Mucosa of descending colon (tissue), 3 donors: ENCODE results near the gene SYNDIG1. TPM values are rescaled to one million over a fixed set of nuclear protein-coding genes. Genes with fewer than 3 reads are reported as not detected.

Source experiments
- ATAC-seq: fragments of 200-7000 bp; cut with Tn5 transposase; one replicate; pipeline ENCODE4 v1.9.1; 2020; ENCODE audit warnings: mild to moderate bottlenecking, moderate library complexity
- DNase-seq, 3 donors: peaks; one replicate each; pipeline ENCODE4 v3.0.0-alpha.2; 2020
- H3K36me3 ChIP-seq: fragments of 200-600 bp; one replicate; pipeline ENCODE4 v1.8.0; 2021; ENCODE audit warnings: low read depth, mild to moderate bottlenecking
- H3K4me1 ChIP-seq: fragments of 200-600 bp; one replicate; pipeline ENCODE4 v1.8.0; 2021; ENCODE audit warnings: low read depth, mild to moderate bottlenecking
- H3K4me3 ChIP-seq: fragments of 200-600 bp; one replicate; pipeline ENCODE4 v1.8.0; 2021; ENCODE audit warnings: mild to moderate bottlenecking
- H3K9me3 ChIP-seq: fragments of 200-600 bp; one replicate; pipeline ENCODE4 v1.8.0; 2021; ENCODE audit warnings: mild to moderate bottlenecking
- intact Hi-C, 2 donors: fragments of 100-400 bp; cut with DNase I in 1 of 2; cut with micrococcal nuclease in 1 of 2; formaldehyde crosslinking; loops; one replicate each; pipeline versions ENCODE4 v1.11.0 to v1.11.1; 2022; cut with DNase I, micrococcal nuclease
- total RNA-seq, 3 donors: library from RNA; stranded (reverse); fragmentation: NEBNext Ultra II Directional in 2 of 3; extraction: Animal tissue kit (Norgen Biotek cat#: 25700) in 2 of 3; gene quantifications; one replicate each; pipeline versions ENCODE4 v1.2.1 to v1.2.4, GENCODE V29; 2021 to 2023
- TF ChIP-seq, protein P1 (sequence below): fragments of 200-600 bp; IDR thresholded peaks from one replicate; pipeline ENCODE4 v1.8.0; 2022; ENCODE audit warnings: antibody characterized with exemption, mild to moderate bottlenecking
- donor health status: DM: no; HTN: no; CAD: no; lungs with moderate emphysema.
- donor health status: DM: no; HTN: no; CAD: no.
- donor health status: DM: no; HTN: yes; CAD: no.

The SYNDIG1 gene
- total RNA-seq, 3 donors from 2014 or later, result 0.12 to 0.46 (median 0.35) TPM

DNA sequence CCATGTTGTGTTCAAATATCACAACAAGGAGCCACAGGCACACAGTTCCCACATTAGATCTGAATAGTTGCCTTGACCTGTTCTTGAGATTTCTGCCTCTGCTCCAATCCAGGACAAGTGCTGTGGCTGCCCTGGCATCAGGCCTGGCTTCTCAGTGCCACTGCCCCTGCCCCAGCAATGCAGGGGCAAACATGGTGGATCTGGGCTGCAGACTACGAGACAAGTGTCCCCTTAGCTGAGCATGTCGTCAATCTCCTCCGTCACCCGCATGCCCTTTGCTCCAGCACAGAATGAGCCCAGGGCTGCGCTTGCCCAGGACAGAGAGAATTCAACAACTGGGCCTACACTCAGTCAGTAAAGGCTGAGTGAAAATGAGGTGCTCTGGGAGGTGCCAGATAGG, 201.6 kb downstream of the SYNDIG1 start:
- H3K4me3 ChIP-seq, result no peak overlapping the region
- ATAC-seq (no peak), DNase-seq (peak in 1 of 3 donors; percentile 19)
- H3K9me3 ChIP-seq, result no peaks in the 10 kb centered on the region
- H3K4me1 ChIP-seq, result no peaks in the 10 kb centered on the region
- intact Hi-C loops, result no loop called here
- no peaks in the 10 kb centered on the region for H3K36me3 ChIP-seq
- TF ChIP-seq, protein P1, sequence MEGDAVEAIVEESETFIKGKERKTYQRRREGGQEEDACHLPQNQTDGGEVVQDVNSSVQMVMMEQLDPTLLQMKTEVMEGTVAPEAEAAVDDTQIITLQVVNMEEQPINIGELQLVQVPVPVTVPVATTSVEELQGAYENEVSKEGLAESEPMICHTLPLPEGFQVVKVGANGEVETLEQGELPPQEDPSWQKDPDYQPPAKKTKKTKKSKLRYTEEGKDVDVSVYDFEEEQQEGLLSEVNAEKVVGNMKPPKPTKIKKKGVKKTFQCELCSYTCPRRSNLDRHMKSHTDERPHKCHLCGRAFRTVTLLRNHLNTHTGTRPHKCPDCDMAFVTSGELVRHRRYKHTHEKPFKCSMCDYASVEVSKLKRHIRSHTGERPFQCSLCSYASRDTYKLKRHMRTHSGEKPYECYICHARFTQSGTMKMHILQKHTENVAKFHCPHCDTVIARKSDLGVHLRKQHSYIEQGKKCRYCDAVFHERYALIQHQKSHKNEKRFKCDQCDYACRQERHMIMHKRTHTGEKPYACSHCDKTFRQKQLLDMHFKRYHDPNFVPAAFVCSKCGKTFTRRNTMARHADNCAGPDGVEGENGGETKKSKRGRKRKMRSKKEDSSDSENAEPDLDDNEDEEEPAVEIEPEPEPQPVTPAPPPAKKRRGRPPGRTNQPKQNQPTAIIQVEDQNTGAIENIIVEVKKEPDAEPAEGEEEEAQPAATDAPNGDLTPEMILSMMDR, result no peak

DNA sequence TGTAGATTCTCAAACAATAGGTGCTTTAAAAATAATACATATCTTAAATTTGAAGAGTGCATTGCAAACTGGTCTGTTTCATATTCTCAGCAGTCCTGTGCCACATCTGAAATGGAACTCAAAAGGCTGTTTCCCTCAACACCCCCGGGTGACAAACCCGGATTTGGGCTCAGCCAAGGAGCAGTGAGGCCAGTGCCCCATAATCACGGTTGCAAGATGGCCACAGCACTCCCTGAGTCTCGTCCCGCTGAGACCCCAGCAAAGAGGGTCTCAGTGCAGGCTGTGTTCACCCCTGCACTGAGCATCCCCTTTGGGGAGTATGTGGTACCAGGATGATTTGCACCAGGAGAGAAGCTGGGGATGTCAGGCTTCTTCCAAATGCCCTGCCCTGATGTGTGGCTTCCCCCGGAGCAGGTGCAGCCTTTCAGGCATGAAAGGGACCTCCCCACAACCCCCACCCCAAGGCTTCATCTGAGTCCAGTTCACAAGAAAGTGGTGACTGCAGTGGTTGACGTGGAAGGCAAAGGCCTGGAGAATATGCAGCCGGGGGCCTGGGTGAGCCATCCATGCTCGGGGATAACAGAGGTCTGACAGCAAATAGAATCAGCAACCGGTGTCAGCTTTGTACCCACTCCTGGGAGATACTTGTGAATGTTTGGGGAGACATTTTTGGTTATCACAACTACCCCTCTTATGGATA, 202.9 kb downstream of the SYNDIG1 start:
- H3K4me3 ChIP-seq, result no peak overlapping the region
- DNase-seq, result peak in 1 of 3 donors; percentile 18
- H3K4me1 ChIP-seq, result no peaks in the 10 kb centered on the region
- no peaks in the 10 kb centered on the region for H3K36me3 ChIP-seq
- no peaks in the 10 kb centered on the region for H3K9me3 ChIP-seq
- TF ChIP-seq, protein P1, result no peak
- intact Hi-C loops, result no loop called here
- no peak for ATAC-seq

DNA sequence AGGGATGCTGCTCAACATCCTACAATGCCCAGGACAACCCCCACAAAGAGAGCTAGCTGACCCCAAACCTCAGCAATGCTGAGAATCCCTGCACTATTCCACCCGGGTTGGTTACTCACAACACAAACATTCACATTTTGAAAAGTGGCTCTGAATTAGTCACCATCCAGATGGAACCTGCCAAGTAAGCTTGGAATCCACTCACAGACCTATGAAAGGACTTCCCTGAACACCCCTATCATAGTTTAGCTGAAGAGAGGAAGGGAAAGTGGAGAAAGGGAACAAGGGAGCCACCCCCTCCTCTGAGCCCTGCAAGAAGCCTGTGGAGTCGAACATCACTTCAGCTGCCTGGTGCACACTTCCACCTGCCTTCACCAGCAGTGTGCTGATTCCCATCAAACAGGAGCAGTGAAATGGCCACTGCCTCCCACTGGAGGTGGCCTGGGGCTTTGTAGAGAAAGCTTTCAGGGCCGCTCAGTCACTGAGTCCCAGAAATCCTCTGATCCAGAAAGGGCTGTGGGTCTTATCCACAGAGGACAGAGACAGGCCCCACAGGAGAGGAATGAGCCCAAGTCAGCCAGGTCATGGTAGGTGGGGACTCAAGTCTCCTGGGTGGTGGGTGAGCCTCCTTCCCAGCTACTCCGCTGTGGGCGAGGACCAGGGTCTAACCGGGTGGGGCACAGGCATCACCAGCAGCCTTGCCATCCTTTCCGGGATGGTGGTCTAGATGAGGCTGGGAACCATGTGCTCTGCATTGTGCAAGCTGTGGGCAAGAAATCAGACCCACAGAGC, 203.7 kb downstream of the SYNDIG1 start:
- DNase-seq, result no peak

DNA sequence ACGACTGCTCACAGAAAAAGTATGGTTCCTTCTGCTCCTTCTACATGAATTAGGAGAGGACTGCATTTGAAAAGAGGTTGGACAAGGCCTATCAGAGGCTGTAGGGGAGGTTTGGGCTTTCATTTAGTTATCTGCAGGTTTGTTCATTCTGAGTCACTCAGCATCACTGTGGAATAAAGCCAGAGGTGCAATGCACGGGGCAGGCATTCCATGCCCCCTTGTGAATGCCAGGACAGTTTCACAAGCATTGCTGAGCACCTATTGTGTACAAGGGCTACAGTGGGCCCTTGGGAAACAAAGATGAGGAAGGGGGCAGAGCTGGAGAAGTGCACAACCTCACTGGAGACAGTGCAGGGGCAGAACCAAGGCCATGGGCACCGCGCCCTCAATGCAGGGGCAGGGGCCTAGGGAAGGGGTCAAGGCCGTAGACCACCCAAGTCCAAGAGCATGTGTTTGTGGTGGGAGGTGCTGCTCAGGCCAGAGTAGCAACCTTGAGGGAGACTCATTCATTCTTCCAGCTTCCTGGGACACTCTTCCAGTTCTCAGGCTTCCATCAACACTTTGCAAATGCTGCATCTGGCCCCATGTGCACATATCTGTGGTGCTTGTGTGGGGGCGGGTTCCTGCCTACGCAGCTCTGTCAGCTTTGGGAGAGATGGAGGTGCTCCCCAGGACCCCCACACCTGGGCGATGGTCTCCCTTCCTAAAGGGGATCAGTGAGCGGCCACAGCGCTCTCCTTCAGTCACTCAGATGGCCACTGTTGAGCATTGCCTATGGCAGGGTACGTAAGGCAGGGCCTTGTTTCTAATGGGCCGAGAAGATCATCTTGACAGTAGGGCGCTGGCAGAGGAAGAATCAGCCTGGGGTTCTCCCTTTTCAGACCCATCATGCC, 204.5 kb downstream of the SYNDIG1 start:
- TF ChIP-seq, protein P1, result no peak
- intact Hi-C loops, result no loop called here
- Histone ChIP-seq H3K36me3 (no peaks in the 10 kb centered on the region), H3K9me3 (no peaks in the 10 kb centered on the region), H3K4me3 (no peak overlapping the region), H3K4me1 (no peaks in the 10 kb centered on the region)
- DNase-seq (no peak), ATAC-seq (no peak)

More for the DNA sequence above, 203.7 kb downstream of the SYNDIG1 start:
- no peaks in the 10 kb centered on the region for H3K9me3 ChIP-seq
- H3K4me3 ChIP-seq, result no peak overlapping the region
- H3K36me3 ChIP-seq, result no peaks in the 10 kb centered on the region
- intact Hi-C loops, result no loop called here
- H3K4me1 ChIP-seq, result no peaks in the 10 kb centered on the region
- peak; percentile 34 for ATAC-seq
- TF ChIP-seq, protein P1, result no peak

DNA sequence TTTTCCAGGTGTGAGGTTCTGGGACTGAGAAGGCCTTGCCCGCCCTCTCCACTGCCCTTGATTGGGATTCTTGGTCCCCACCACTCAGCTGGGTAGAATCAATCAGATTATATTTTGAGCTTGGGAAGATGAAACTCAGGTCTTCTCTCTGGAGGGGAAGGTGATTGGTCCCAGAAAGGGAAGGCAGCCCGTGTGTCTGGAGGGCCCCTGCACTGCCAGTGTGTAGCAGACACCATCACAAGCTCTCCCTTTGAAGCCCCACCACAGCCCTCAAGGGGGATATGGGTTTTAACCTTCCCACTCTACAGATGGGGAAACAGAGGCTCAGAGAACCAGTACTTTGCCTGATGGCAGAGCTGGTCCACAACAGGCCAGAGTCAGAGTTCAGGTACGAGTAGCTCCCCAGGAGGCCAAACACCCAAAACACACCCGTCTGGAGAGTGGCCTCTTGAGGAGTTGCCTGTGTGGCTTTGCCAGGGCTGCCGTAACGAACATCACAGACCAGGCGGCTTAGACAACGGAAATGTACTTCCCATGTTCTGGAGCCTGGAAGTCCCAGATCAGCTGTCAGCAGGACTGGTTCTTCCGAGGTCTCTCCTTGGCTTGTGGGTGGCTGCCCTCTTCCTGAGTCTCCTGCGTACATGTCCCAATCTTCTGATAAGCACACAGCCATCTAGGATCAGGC, 205.6 kb downstream of the SYNDIG1 start:
- no peaks in the 10 kb centered on the region for H3K36me3 ChIP-seq
- ATAC-seq (no peak), DNase-seq (no peak)
- H3K4me3 ChIP-seq, result no peak overlapping the region
- intact Hi-C loops, result no loop called here
- TF ChIP-seq, protein P1, result no peak
- H3K4me1 ChIP-seq, result no peaks in the 10 kb centered on the region
- H3K9me3 ChIP-seq, result no peaks in the 10 kb centered on the region
